ENCODE measurements around the gene STON1.

DNA sequence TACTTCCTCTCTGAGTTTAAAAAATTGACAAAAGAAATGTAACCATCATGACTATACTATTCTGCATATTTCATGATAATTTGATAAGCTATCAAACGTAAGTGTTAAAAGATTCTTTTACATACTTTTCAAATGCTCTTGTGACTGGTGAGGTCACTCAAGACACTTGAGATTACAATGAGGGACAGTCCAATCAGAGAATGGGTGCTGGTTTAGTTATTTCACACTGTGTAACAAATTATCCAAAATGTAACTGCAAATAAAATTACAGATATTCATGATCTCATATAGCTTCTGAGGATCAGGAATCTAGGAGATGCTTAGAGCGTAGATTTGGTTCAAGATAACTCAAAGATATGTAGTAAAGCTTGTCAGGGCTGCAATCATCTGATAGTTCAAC is 83.3 kb downstream of the STON1 start:
- TF ChIP-seq, protein P1, sequence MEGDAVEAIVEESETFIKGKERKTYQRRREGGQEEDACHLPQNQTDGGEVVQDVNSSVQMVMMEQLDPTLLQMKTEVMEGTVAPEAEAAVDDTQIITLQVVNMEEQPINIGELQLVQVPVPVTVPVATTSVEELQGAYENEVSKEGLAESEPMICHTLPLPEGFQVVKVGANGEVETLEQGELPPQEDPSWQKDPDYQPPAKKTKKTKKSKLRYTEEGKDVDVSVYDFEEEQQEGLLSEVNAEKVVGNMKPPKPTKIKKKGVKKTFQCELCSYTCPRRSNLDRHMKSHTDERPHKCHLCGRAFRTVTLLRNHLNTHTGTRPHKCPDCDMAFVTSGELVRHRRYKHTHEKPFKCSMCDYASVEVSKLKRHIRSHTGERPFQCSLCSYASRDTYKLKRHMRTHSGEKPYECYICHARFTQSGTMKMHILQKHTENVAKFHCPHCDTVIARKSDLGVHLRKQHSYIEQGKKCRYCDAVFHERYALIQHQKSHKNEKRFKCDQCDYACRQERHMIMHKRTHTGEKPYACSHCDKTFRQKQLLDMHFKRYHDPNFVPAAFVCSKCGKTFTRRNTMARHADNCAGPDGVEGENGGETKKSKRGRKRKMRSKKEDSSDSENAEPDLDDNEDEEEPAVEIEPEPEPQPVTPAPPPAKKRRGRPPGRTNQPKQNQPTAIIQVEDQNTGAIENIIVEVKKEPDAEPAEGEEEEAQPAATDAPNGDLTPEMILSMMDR (IDR thresholded peaks at IDR 0.05; ENCODE audit: low read length): no peak
- TF ChIP-seq EZH2 (IDR thresholded peaks at IDR 0.05; ENCODE audit: borderline replicate concordance, low read length): no peak
